ENCODE measurements around the gene PIP4K2B.
A peak's percentile ranks its signal among the peaks of the same experiment; 100 is the strongest.

Gene PIP4K2B

DNA sequence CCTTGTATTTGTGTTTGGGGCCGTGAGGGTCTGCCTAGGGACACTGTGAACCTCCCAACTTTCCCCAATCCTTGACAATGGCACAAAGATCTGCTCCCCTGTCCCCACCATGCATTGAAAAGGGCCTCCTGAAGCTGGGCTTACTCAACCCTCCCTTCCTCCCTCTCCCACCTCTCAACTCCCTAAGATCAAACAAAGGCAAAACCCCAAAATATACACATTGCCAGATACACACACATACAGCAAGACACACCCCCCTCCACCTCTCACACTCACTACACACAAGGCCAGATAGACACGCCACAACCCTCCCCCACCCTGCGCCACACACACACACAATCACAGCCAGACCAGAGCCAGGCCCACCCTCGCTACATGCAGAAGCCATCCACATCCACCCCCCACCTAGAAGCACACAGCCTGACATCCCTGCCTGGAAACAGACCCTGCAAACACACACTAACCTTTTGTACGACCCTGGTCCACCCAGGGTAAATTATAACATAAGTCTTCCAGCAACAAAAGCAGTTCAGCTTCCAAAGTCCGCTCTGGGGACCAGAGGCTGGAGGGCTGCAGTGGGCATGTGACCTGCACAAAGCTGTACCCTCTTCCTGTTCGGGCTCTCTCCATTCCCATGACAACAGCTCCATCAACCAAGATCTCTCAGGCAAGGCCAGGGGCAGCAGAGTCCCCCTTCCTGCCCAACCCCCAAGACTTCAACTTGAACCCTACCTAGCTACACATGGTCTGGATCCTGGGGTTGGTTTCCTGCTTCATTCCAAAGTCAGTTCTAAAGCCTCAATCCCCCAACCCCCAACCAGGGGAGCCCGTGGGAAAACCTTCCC, 53.1 kb downstream of the PIP4K2B start:
- DNase-seq (ENCODE audit: low read depth in 2 of 2): no peak

DNA sequence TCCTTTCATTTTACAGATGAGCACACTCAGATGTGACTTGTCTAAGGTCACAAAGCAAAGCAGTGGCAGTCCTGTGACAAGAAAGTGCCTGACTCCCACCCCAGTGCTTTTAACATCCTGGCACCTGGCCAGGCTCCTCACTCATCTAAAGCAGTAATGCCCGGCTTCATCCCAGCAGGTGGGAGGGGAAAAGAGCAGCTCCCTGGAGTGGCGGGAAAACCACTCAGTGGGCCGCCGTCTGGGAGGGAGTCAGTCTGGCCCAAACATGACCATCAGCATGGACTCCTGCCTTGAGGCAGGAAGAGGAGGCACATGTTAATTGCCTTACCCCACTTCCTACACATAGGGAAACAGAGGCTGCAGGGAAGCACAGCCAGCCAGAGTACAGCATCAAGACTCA, 53.8 kb downstream of the PIP4K2B start:
- DNase-seq (ENCODE audit: low read depth in 2 of 2): no peak

DNA sequence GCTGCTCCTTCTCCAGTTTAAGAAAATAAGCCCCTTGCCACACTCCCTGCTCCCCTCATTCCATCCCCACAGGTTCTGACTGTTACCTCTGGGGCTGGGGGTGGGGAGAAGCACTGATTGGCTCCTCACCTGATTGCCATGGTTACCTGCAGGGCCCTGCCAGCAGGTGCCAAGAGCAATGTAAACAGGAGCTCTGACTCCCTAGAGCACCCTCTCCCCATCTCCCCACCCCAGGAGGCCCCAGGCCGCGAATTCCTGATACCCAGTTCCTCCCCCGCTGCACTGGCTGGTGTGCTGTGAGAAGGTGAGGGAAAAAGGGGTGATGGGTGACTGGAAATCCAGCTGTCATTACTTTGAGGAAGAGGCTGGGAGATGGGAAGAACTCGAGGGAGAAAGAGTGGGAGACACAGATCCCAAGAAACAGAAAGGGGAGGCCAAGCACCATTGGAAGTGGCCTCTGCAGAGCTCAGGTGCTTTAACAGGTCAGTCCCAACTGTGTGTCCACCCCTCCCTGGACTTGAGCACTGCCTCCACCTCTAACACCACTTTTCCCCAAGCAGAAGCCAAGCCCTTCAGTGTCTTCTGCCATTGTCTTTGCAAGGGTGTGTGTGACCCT, 55.7 kb downstream of the PIP4K2B start:
- DNase-seq (ENCODE audit: low read depth in 2 of 2): no peak

DNA sequence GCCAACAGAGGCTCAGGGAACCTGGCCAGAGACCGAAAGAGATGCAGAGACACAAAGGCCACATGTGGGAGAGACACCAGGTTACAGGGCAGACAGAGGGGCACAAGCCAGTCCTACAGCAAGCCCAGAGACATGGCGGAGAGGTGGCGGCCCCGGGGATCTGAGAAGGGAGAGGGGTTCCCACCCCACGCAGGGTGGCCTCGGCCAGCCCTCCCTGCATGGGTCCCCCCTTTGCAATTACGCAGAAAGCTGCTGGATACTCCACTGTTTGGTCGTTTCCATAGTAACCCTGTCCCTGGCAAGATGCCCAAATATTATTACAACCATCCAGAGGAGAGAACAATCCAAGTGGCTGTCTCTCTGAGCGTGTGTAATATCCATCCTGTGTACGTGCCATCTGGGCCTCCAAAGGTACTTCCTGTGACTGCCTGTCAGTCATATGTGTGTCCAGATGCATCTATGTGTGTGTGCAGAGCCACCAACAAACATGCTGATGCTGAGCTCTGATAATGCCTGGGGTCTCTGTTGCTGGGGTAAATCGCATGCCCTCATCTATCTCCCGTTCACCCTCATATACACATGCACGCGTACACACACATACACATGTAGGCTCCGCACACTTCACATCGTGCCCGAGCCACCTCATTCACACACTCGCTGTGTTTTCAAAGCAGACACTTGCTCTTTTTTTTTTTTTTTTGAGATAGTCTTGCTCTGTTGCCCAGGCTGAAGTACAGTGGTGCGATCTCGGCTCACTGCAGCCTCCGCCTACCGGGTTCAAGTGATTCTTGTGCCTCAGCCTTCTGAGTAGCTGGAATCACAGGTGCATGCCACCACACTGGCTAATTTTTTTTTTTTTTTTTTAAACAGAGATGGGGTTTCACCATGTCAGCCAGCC, 56.7 kb downstream of the PIP4K2B start:
- DNase-seq (ENCODE audit: low read depth in 2 of 2): peak; percentile 85

DNA sequence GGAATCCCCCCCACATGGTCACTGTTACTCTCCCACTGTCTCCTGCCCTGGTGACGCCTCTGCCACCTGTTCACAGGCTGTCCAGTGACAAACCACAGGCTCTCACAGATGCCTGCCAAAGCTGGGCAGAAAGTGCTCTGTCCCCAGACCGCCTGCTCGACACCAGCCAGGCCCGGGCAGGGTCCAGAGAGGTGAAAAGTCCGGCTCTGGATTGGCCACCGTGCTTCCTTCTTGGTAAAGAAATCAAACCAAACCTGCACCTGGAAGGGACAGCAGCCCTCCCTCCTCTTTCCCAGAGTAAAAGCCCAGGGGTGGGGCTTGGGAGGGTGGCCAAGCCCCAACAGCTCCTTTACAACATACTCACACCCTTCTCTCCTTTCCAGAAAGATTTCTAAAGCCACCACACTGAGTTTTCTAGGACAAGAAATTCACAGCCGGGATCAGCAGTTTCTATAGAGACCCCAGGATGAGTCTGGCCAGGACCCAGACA, 57.4 kb downstream of the PIP4K2B start:
- DNase-seq (ENCODE audit: low read depth in 2 of 2): no peak

DNA sequence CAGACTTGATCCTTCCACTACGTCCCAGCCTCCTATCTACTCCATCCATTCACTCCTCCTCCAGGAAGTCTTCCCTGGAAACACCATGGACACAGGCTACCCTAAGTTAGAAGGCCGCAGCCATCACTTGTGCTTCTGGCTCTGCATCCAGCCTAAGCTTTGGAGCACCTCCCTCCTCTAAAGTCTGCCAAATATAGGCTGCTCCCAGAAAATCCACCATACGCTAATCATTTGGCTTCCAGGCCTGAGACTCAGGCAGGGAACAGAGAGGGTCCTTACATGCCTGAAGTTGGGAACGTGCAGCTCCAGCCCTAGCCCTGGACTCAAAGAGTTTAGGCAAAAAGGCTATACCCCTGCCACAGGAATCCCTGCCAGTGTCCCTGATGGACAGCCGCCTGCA, 57.9 kb downstream of the PIP4K2B start:
- DNase-seq (ENCODE audit: low read depth in 2 of 2): no peak

DNA sequence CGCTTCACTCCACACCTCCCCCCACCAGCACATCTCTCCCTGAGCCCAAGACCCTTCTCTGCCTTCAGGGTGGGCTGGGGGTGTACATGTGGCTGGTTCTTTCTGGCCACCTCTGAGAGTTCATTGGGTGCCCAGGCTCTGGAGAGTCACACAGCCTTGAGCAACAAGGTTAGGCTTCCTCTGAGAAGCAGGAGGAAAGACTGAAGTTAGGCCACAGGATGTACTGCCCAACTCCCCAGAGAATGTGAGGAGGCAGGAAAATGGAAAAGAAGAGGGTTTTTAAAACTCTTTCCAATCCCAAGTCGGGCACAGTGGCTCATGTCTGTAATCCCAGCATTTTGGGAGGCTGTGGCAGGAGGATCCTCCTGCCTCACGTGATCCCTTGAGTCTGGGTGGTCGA, 58.5 kb downstream of the PIP4K2B start:
- DNase-seq (ENCODE audit: low read depth in 2 of 2): no peak

DNA sequence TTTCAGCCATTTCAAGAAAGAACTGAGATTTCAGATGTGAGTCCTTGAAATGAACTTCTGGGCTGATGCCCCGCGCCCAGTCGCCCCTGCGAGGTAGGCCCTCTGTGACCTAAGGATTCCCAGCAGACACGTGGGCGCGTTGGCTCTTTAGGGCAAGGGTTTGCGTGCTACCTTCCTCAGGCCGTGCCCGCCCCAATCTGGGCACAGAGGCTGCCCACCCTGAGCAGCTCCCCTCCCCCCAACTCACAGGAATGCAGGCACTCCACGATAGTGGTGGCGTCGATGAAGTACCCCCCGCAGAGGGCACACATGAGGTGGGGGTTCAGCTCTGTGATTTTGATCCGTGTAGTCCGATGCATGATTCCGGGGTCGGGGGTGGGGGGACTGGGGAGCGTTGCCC, 59.3 kb downstream of the PIP4K2B start:
- no peak for DNase-seq (ENCODE audit: low read depth in 2 of 2)

DNA sequence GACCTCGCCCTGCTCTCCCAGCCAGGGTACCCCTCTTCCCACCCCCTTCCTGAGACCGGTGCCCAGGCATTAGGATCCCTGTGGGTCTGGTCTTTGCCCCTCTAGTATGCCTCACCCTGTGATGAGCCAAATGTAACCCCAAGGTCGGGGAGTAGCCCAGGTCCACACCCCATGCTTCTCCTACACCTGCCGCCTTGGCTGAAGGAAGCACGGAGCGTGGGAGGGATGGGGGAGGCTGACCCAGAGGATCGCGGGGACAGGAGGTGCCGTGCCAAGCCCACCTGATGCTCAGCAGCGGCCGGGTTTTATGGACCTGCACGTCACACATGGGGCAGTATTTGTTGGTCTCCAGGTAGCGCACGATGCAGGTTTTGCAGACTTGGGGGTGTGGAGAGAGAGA, 60.1 kb downstream of the PIP4K2B start:
- no peak for DNase-seq (ENCODE audit: low read depth in 2 of 2)

DNA sequence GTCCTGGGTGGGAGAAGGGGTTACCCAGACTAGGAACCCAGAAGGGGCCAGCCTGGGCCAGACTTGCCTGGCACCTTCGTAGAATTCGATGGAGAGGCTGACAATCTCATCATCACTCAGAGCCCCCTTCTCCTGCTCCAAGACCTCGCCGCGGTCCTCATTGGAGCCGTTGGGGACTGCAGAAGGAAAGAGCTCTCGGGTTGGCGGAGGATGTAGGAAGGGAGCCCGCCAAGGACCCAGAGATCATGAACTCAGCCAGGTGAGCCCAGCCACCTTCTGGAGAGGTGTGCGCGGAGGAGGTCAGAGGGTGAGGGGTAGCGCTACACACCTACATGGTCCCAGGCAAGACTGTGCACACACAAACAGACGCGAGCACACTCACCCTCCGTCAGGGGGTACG, 60.7 kb downstream of the PIP4K2B start:
- no peak for DNase-seq (ENCODE audit: low read depth in 2 of 2)

DNA sequence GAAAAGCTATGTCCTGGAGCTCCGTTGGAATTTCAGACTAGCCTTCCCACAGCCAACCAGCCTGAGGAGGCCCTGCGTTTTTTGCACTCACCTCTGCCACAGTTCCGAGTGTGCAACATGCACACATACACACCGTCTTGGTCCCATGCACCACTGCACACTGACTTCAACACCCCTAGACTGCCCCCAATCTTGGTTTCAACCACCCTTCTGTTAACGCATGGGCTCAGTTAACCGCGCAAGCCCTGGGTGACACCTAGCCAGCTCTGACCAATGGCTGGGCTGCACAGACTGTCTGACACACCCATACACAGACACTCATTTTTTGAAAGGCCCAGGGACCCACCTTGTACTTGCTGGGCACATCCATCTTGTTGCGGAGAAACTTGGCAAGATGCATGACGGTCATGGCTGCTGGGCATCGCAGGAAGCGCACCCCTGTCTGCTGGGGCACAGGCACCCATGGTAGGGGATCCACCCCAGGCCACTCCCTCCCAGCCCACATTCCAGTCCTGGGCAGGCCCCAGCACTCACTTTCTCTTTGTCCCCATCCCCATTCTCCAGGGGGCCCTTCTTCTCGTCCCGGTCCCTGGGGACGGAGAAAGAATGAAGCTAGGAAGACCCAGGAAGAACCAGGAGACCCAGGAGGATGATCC, 61.2 kb downstream of the PIP4K2B start:
- DNase-seq (ENCODE audit: low read depth in 2 of 2): no peak

DNA sequence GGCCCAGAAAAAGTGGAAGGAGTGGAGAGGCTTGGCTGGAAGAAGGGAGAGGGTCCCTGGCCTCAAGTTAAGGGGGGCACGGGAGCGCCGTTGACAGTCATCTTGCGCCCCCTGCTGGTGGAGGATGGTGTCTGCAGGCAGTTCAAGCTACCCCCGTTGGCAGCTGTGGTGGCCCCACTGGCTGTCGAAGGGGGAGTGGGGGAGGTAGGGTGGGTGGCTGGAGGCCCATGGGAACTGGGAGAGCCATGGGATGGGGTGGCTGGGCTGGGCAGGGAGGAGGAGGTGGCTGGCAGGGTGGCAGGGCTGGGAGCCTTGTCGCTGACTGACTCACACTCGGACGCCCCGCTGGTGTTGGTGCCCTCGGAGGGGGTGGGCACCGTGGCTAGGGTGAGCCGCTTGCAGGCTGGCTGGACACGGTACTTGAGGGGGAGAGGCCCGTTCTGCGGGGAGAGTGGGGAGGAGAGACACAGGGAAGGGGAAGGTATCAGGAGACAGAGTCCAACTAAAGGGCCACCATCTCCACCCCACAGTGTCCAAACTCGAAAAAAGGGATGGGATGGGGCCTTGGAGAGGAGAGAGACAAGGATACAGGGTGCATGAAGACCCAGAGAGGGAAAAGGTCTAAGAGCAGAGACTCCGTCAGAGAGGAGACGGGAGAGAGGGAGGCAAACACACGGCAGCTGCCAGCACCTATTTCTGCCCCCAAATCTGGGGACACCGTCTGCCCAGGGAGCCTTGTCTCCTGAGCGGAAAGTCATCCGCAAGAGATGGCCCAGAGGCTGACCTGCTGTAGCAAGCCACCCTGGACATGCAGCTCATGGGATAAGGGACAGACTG, 64.0 kb downstream of the PIP4K2B start:
- no peak for DNase-seq (ENCODE audit: low read depth in 2 of 2)

DNA sequence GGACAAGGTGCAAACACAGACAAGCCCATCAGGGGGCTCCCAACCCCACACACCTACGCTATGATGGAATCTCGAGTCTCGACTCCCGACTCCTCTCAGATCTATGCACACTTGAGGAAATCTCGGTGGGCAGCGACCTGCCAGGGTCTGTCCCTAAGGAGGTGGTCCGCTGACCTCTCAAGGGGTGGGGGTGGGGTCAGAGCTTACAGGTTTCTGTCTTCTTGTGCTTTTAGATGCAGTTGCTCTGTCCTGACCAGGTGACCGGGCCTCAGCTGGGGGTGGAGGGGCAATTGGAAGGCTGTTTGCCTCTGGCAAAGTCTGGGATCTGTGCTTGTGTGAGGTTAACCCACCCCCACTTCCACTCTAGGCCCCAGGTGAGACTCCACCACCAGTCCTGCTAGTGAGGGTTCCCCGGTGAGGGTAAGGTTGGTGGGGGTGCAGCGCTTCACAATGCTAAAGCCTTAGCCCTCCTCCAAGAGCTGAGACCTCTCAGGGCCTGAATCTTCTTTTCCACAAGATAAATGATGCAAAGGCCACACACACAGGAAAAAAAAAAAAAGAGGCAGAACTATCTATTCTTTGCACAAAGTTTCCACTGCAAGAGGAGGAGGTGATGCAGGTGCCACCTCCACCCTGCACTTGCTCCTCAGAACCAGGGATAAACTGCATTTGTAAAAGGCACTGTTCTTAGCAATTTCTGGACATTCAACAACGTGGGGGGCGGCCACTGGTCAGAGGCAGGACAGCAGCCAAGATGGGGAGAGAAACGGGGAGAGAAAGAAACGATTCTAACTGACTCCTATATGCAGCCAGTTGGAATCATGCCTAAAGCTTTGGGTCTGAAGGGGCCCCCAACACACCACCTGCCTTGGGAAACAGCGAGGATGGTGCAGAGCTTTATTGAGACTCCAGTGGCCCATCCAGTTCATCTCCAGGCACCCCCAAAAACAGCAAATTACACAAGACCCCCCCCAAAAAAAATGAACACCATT, 65.1 kb downstream of the PIP4K2B start:
- no peak for DNase-seq (ENCODE audit: low read depth in 2 of 2)

DNA sequence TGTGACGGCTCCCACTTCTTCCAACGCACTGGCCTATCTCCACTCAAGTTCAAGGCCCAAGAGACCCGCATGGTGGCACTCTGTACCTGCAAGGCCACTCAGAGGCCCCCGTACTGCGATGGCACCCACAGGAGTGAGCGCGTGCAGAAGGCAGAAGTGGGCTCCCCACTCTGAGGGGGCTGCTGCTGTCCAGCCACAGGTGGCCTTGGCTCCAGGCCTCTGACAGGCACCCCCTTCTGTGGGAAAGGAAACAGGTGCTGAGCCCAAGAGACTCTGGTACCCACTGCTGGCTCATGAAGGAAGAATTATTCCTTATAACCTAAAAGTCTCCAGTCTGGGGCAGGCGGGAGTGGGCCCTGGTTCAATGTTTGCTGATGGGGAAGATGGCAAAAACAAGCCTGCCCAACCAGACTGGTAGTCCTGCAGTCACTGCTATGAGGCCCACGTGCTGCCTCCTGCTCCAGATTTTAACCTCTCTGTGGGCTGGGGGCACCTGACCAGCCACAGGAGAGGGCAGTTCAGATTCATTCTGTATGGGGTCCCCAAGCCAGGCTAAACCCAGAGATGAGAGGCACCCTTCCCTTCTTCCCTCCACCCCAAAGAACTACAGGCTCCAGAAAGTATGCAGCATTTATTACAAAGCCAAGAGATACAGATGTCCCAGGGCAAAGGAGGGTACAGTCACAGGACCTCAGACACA, 65.9 kb downstream of the PIP4K2B start:
- DNase-seq (ENCODE audit: low read depth in 2 of 2): no peak

DNA sequence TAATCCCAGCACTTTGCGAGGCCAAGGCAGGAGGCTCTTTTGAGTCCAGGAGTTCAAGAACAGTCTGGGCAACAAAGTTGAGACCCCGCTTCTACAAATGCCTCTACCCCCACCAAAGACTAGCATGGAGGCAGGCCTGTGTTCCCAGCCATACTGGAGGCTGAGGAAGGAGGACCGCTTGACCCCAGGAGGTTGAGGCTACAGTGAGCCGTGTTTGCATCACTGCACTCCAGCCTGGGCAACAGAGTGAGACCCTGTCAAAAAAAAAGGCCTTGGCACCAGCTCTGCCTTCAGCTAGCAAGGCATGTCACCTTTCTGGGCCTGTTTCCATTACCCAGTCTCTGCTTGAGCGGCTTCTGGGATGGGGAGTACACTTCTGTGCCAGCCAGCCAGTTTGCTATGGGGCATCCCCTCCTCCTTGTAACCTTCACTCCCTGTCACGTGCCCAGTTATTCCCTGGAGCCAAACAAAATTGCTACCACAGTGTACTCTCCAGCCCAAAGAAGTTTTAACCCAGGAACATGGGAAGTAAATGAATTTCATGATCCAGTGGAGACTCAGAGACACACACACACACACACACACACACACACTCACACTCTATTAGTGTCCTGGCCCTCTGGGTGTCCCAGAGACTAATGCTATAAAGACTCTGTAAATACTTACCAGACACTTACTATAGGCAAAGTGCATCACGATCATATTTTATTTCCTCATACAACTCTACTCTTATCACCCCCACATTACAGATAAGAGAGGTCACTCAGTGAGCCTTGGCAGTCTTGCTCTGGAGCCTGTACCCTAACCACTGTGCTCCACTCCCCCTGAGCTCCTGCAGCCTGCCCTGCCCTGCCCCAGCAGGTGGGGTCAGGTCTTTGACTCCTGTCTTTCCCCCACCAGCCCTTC, 66.7 kb downstream of the PIP4K2B start:
- DNase-seq (ENCODE audit: low read depth in 2 of 2): no peak

DNA sequence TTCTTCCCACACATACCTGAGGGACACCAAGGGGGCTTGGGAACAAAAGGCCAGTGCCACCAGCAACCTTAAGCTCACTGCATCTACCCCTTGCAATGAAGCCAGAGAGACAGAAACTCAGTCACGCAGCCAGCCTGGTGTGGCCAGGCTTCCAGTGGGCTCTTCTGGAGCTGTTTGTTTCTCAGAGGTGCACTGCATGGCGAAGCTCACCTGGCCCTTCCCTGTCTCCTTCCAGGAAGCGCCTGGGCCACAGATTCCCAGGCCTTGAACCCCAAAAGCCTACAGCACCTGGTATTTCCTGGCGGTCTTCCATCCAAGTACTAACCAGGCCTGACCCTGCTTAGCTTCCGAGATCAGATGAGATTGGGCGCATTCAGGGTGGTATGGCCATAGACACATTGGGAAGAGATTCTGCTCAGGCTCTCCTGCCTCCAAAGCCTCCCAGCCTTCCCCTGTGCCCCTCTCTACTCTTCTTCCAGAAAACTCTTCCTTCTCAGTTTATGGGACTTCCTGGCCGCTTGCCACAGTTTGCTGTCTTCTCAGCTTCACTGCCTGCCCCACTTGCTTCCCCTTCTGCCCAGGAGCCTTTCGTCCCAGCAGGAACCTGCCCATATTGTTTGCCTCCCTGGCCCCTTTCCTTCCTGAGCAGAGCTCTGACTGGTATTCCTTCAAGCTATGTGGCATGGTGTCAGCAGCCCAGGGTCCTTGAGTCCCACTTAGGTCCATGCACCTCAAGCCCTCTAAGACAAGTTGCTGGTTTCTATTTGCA, 67.6 kb downstream of the PIP4K2B start:
- DNase-seq (ENCODE audit: low read depth in 2 of 2): no peak
